NCI-H2227 treated with DMSO at 0.1 percent for 48 hours (cell line): ENCODE measurements around the gene TMEM17.

Experiments
- DNase-seq: peaks from one replicate; lab custom pipeline; 2025; lab: John Stamatoyannopoulos, UW

The TMEM17 gene

DNA sequence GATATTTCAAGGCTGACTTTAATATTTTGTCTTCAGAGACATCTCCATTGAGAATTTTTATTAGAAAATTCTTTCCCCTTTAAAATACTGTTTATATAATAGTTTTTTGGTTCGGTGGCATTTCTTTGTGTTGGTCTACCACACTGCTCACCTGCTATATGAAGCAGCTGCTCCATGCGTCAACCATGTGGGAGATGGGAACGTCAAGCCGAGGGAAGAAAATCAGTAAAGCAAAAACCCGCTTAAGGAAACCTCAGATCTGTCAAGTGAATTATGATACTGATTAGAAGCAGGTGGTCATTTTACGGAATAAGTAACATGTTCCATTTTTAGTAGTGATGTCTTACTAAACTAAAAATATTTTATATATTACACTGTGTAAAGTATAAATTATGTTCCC lies 5.6 kb upstream of the TMEM17 start:
- no peak for DNase-seq

DNA sequence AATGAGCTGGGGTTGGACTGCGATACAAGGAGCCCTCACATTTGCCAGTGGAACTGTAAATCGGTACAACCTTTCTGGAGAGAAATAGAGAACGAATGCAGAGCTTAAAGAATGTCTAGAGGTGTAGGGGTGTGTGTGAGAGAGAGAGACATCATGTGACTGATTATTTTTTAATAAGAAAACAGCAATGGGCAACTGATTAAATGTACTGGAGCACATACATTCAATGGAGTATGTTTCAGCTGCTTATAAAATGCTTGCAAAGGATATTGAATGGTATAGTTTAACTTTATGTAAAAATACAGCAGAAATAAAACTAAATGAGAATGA lies 391 bp upstream of the TMEM17 start:
- no peak for DNase-seq

DNA sequence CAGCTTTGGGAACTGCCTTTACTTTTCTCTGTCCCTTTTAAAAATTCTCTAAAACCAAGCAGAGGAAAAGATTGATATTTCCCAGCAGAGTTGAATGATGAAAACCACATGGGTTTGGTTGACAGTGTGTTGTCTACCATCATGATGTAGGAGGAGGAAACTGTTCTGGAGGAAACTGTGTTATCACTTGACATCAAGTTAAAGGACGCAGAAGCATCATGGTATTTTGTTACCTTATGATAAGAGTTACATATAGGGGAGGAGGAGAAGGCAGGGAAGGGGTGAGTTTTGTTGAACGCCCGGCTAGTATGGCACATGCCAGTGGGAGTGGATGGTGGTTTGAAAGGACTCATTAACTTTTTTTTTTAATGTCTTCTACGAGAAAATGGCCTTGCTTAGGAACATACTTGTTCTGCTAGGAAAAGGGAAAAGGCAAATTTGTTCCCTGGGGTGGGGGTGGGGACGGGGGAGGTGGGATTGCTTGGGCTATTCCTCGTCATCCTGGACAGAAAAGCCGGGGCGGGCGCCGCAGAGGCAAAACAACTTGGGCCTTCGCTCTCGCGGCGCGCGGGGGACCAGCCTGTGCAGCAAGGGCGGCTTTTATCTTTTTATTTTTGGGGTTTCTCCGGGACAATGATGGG lies 766 bp downstream of the TMEM17 start:
- DNase-seq, result peak; percentile 58

DNA sequence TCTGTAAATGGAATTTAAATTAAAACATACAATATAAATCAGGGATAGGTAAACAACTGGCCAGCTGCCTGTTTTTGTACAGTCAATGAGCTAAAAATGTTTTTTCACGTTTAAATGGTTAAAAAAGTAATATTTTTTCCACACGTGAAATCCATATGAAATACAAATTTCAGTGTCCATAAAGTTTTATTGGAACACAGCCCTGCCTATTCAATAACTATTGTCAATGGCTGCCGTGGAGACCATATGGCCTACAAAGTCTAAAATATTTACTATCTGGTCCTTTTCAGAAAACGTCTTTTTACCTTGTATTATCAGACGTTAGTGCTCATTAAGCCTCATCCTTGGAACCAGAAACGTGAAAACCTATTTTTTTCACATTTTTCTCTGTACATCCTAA lies 1.3 kb downstream of the TMEM17 start:
- no peak for DNase-seq

DNA sequence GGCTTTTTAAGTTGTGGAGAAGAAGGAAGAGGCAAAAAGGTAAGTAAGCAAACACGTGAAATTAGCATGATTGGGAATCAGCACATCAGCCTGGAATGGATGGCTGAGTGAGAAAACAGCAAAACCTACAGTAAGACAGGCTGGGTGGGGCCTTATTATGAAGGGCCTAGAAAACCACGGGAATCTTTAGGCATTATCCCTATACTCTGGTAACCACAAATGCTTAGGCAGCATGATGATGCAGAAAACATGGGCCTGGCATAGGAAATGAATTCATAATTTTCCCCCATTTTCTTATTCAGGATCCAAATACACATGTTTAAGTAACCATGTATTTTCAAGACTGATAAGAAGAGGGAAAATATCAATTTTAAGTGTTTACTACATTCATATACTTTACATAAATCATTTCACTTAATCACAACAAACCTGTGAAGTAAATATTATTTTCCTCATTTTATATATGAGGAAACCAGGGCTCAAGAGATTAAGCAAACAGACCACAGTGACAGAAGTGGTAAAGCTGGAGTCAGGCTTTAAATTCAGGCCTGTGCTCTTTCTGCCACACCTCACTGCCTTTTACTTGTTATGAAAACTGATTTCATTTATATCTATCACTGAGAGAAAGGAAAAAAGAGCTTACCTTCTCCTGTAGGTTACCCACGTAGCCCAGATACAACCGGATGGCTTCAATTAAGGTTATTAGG lies 4.0 kb downstream of the TMEM17 start:
- no peak for DNase-seq

DNA sequence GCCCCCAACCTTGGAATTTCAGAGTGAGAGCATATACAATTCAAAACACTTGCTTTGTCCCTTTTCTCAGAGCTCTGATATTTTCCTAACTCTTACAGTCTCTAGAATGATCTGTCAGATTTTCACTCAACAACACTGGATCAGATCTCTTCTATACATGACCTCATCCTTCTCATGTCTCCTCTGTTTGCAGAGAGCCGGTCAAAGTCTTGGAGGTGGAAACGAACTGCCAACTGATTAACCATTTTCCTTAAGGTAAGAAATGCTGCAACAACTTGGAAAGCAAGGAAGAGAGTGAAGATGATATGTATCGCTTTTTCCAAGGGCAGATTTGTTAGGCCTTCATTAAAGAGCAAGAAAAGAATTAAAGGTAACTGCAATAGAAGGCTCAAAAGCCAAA lies 4.9 kb downstream of the TMEM17 start:
- no peak for DNase-seq

DNA sequence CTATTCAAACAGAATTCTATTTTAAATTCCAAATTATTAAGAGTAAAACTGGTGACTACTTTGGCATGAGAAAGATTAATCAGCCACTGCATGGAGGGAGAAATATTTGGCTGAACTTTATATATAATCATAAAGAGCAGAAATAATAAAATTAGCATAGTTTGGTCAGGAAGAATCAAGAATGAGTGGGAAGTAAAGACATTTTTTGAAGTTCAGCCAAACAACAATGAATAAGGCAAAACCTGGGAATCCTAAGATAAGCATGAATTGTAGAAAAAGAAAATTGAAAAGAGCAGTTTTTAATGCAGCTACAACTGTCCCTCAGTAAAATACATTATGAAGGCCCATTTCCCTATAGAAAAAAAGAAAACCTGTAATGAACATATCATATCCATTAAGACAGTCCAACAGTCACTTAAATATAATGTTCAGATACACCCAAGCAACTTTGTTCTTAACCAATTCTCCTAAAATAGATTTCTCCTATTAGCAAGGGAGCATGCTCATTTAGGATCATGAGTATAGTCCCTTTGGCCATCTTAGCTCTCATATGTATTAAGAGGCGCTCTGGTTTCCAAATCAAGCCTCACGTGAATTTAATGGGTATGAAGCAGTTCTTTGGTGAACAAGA lies 6.5 kb downstream of the TMEM17 start:
- DNase-seq, result no peak

DNA sequence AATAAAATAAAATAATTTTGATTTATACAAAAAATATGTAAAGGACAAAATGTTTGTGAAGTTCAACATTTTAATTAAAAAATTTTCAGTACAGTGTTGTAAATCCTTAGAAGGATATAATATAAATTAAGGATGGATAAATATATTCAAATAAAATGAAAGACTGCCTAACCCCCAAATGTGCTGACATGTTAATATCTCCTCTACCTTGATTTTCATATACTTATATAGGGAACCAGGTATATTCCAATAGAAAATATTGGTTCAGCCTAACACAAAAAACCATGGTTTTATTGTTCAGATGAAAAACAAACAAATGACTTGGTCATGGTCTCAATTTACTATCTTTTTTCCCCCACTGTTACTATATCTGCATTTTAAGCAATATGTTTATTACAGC lies 7.3 kb downstream of the TMEM17 start:
- DNase-seq, result no peak

DNA sequence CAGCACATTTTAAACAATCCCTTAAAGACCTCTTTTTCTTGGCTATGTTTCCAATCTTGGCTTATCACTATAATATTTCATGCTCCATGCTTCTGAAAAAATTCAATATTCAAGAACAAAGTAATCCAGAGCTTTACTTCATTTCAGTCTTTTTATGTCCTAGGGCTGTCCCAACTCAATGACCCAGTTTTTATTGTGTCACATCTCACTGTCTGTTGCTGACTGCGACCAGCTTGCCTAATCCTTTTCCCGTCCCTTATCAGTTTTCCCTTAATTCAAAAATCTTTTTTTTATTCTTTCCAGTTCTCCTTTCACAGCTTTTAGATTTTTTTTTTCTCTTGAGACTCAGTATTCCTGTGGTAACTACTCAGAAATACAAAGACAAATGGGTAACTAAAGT lies 10.2 kb downstream of the TMEM17 start:
- no peak for DNase-seq

DNA sequence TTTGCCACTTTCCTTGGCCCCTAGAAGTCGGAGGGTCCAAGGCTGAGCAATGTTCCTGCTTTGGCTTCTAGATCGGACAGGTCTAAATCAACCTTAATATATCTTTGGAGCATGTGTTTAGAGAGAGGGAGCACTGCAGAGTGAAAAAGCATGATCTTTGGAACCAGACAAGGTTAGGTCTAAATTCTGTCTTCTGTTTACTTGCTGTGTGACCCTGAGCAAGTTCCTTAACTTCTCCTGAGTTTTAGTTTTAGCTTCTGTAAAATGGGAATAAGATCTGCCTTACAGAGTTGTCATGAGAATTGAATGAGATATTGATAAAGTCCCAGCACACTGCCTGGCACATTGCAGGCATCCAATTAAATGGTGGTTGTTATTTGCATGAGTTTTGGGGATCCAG lies 13.9 kb downstream of the TMEM17 start:
- no peak for DNase-seq

DNA sequence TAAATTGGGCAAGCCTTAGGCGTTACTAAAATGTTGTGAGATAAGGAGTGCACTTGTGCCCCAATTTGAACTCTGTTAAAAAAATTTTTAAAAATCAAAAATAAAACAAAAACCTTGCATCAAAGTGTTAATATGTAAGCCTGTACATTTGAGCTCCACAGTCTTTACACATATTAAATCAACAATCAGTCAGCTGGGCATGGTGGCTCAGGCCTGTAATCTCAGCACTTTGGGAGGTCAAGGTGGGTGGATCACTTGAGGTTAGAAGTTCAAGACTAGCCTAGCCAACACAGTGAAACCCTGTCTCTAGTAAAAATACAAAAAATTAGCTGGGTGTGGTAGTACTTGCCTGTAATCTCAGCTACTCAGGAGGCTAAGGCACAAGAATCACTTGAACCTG lies 16.3 kb downstream of the TMEM17 start:
- no peak for DNase-seq

DNA sequence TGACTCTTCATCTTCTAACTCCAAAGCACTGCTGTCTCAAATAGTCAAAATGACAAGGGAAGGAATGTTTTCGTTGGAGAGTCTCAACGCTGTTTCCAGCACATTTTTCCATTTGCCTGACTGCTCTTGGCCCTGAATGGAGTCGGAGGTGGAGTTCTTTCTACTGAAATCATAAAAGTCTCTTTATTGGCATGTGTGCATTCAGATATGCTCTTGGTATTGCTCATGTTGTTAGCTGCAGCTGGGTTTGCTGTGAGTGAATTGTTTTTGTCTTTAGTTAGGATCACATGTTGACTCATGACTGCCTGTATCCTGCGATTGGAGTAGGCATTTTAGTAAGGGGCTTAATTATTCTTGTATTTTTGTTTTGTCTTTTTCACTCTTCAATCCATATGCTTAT lies 16.8 kb downstream of the TMEM17 start:
- no peak for DNase-seq

DNA sequence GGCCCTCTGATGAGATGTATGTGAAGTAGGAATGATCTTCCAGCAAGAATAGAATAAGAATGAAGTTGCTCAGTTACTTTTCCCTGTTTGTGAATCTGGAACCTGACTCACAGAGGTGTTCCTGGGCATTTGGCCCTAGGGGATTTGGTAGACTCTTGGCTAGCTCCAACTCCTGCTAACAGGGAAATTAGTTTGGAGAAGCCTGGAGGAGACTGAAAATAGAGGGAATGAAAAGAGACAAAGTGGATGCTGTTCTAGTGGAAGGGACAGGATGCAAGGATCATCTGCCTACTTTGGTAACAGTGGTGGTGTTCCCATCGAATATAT lies 19.6 kb downstream of the TMEM17 start:
- DNase-seq, result no peak

DNA sequence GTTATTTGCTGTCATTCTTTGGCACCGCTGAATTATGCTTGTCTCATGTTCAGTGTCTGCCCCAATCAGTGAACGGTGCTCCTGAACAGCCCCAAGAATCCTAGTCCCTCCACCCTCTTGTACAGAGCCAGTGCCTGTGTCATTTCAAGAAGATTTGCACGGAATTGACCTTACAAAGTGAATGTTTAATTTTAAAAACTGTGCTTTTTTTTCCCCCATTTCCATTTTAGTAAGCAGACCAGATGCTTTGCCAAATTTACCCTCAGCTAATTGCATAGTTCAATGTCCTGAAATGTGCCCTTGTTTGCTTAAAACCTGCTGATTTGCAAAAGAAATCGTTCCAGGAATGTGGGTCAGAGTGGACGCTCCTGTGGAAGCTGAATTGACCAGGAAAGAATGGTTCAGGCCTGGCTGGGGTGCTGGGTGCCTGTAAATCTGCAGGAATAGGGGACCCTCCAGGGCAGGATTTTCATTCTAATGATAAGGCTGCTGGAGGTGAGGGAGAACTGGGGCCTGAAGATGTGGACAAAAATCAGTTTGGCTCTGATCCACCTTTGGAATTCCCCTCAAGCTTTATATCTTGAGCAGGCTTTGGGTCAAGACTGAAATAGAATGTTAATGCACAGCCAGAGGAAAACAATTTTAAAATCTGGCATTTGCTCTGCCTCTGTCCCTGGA lies 20.1 kb downstream of the TMEM17 start:
- no peak for DNase-seq

DNA sequence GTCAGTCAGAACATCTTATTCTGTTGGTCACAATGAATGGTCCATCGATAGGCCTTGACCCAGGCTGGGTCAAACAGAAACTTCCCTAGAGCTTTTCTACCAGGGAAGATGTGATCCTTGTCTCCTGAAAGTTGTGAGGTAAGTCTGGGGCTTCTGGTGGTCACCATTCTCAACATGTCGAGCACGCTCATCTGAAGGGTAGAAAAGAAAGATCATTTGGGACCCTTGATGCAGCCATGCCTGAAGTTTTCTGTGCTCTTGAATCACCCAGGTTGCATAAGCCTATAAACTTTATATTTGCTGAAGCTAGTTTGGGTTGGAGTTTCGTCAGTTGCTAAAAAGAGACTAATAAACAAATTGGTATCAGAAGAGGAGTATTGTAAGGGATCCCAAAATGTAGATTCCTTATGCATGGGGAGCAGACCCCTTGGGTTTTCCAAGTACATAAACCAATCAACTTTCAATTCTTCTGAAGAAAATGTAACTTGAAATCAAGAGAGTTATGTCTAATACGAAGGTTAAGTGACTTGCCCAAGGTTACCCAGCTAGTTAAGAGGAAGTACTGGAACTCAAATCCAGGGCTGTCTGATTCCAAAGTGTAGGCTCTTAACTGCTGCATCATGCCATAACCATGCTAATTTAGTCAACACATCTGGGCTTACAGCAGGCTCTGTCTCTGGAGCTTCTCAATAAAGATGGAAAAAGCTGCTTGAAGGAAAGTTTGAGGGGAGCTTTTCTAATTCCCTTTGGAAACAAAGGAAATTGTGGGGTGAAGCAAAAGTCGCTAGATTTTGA lies 23.2 kb downstream of the TMEM17 start:
- DNase-seq, result no peak

DNA sequence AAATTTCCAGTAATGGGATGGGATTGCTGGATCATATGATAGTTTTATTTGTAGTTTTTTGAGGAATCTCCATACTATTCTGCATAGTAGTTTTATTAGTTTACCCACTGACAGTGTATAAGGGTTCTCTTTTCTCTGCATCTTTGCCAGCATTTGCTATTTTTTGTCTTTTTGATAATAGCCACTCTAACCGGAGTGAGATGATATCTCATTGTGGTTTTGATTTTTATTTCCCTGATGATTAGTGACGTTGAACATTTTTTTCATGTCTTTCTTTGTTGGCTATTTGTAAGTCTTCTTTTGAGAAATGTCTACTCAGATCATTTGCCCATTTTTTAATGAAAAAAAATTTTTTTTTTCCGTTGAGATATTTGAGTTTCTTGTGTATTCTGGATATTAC lies 26.1 kb downstream of the TMEM17 start:
- no peak for DNase-seq

DNA sequence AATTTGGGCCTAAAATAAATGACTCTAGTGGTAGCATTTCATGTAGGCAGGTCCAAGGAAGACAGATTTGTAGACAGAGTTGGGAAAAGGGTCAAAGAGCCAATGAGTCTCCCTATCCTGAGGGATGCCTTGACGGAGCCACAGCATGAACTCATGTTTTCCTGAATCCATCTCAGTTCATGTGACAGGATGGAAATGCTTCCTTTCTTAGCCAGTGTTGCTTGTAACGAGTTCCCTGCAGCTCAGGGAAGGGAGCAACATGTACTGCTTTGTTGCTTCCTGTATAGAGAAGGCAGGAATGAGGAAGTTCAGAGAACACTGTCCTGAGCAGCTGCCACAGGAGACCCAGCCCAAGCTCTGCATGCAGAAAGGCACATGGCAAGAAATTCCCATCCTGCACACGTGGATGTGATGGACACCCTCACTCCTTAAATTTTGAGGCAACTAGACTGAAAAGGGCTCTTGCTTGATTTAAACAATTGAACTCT lies 27.9 kb downstream of the TMEM17 start:
- no peak for DNase-seq

DNA sequence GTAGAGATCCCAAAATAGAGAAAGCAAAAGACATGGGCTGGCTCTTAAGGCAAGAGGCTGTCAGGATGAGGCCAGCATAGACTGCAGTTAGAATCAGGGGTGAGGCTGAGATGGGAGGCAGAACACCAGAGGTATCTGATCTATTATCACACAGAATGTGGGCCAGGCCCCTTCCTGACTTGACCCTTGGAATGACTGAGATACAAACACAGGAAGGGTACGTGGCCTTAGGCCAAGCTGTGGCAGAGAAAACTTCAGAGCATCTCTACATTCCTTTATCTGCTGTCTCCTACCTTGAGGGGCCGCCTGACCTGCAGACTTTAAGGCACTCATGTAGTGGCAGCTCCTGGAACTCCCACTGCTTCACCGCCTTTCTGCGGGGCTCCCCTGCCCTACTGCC lies 28.4 kb downstream of the TMEM17 start:
- no peak for DNase-seq

DNA sequence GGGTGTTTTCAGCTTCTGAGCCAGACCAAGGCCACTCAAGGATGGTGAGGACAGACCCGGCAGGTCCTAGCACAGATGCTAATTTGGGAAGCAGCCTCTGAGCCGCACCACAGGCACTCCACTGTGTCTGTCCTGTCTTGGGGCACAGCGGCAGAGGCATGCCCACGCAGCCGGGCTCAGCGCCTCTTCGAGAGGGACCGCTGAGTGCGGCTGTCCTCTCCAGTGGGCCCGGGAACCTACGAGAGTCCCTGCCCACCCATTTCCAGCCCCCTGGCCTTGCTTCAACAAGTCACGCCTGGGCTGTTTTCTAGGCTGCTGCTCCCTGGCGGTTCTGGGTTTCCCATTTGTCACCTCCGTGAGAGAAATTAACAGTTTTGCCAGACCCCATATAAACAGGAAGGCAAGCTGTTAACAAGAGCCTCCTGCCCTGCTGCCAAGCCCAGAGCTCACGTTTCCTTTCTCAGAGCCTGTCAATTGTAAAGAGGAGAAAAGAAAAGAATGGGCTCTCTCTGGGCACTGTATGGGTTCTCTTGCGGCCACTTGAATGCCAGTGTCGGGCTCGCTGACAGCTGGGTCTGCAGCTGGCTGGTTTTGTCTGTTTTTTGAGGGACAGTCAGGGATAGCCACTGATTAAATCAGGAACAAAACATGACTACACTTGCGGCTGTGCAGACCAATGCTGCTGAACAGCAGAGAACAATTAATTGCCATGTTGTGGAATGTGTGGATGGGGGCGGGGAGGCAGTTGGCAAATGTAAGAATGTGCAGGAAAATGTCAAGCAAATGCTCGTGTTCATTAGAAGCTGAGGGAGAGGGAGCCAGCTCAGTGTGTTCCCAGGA lies 30.6 kb downstream of the TMEM17 start:
- DNase-seq, result peak; percentile 30

DNA sequence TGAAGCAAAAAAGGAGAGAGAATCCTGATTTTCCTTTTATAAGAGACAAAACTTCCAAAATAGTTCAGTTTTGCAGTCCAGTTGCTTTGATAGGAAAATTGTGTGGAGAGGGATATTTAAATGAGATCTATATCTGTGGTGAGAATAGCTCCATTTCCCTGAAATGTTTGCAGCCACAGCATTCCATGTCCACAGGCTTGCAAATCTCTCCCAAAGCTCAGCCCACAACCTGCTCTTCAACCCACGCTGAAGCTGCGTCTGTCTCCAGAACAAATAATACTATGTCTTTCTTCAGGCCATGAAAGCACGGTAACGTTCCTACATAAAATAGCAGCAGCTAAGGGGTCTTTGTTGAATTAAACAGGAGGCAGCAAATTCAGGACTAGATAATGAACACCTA lies 31.8 kb downstream of the TMEM17 start:
- DNase-seq, result no peak

DNA sequence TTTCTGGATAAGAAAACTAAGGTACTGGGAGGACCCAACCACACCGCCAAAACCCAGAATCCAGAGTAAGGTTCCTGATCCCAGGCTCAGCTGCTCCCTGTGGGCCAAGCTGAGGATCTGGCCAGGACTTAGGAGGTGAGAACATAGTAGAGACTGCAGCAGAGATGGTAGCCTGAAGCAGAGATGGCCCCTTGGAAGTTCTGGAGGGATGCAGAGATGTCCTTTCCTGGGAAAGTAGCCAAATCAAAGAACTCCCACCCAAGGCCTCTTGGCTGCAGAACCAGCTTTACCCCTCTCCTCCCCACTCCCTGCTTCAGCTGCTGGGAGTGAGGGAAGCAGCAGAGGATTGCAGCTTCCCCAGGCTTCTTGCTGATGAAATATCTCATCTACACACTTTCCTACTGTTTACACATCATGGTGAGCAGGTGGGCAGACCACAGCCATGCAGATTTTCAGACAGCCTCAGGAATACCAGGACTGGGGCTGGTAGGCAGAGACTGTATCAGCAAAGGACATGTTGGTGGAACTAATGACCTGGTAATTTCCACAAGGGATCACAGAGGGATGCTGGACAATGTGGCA lies 32.7 kb downstream of the TMEM17 start:
- no peak for DNase-seq
